PC-9 (cell line): Measurements from ENCODE around the gene IQSEC1. TPM values are rescaled to one million over a fixed set of nuclear protein-coding genes. Genes with fewer than 3 reads are reported as not detected.

Experiments
- BruUV-seq: library from RNA; stranded (reverse); fragments of 400-500 nt; replicated peaks from 2 replicates; lab custom pipeline; 2021; lab: Mats Ljungman, UMichigan
- CTCF ChIA-PET: fragments of 300-600 bp; sonication (Branson Sonifier 250); formaldehyde crosslinking; loops from one replicate; lab custom pipeline; 2022; ENCODE audit warnings: antibody characterized with exemption; lab: Charles Lee
- POLR2A ChIA-PET: fragments of 300-600 bp; sonication (Branson Sonifier 250); formaldehyde crosslinking; loops from one replicate; lab custom pipeline; 2022; ENCODE audit warnings: antibody characterized with exemption; ENCODE audit not compliant: unreplicated experiment; lab: Charles Lee
- DNase-seq, 2 experiments: peaks; one replicate each; pipeline versions ENCODE4 v3.0.0 to v3.0.0-alpha.2; 2015 to 2022; ENCODE audit warnings: mixed read lengths in 1 of 2
- H2AFZ ChIP-seq: fragments of 200-600 bp; sonication (generic); 2 replicates; pipeline ENCODE4 v1.8.1; 2017; ENCODE audit warnings: antibody characterized with exemption
- H3F3A ChIP-seq: fragments of 200-600 bp; sonication (generic); 2 replicates; pipeline ENCODE4 v1.8.1; 2017; ENCODE audit warnings: antibody characterized with exemption, mild to moderate bottlenecking, low read depth; ENCODE audit not compliant: insufficient read depth
- H3K27ac ChIP-seq: fragments of 200-600 bp; sonication (generic); 2 replicates; pipeline ENCODE4 v1.6.1; 2016; ENCODE audit warnings: mixed run types
- H3K27me3 ChIP-seq: fragments of 200-600 bp; sonication (generic); 2 replicates; pipeline ENCODE4 v1.6.1; 2016; ENCODE audit warnings: low read depth, mixed run types; ENCODE audit not compliant: insufficient read depth
- H3K36me3 ChIP-seq: fragments of 200-600 bp; sonication (generic); 2 replicates; pipeline ENCODE4 v1.6.1; 2016; ENCODE audit warnings: low read depth, mixed run types
- H3K4me1 ChIP-seq: fragments of 200-600 bp; sonication (generic); replicated peaks from 2 replicates; pipeline ENCODE4 v1.6.1; 2016; ENCODE audit warnings: mixed run types; ENCODE audit not compliant: insufficient read depth
- H3K4me2 ChIP-seq: fragments of 200-600 bp; sonication (generic); 2 replicates; pipeline ENCODE4 v1.6.1; 2017; ENCODE audit warnings: mixed run types
- H3K4me3 ChIP-seq: fragments of 200-600 bp; sonication (generic); 2 replicates; pipeline ENCODE4 v1.6.1; 2016; ENCODE audit warnings: mixed run types
- H3K79me2 ChIP-seq: fragments of 200-600 bp; sonication (generic); 2 replicates; pipeline ENCODE4 v1.6.1; 2017; ENCODE audit warnings: low read depth, mixed run types
- H3K9me2 ChIP-seq: fragments of 200-600 bp; sonication (generic); 2 replicates; pipeline ENCODE4 v1.8.1; 2017; ENCODE audit warnings: mild to moderate bottlenecking; ENCODE audit not compliant: insufficient read depth
- H3K9me3 ChIP-seq: fragments of 200-600 bp; sonication (generic); 2 replicates; pipeline ENCODE4 v1.8.1; 2016; ENCODE audit warnings: low read depth; ENCODE audit not compliant: insufficient read depth
- H4K20me1 ChIP-seq: fragments of 200-600 bp; sonication (generic); 2 replicates; pipeline ENCODE4 v1.8.1; 2017; ENCODE audit not compliant: insufficient read depth
- EZH2 ChIP-seq: fragments of 200-600 bp; sonication (generic); IDR thresholded peaks from 2 replicates; pipeline ENCODE4 v1.8.0; 2017; ENCODE audit warnings: antibody characterized with exemption, low read depth
- intact Hi-C: fragments of 100-400 bp; cut with micrococcal nuclease; formaldehyde crosslinking; loops from one replicate; pipeline ENCODE4 v1.10.0; 2022; ENCODE audit not compliant: unreplicated experiment
- total RNA-seq: library from RNA; stranded (reverse); gene quantifications from 2 replicates; pipeline ENCODE4 v1.2.3, GENCODE V29; 2021
- TF ChIP-seq, protein P1 (sequence below): fragments of 200-600 bp; sonication (generic); conservative IDR thresholded peaks from 2 replicates; pipeline ENCODE4 v1.6.1; 2017; ENCODE audit warnings: mixed run types, antibody characterized with exemption, mild to moderate bottlenecking, moderate library complexity

IQSEC1 gene
- total RNA-seq, 1 experiment from 2014 or later: 30.7 TPM

- no peaks in the 10 kb centered on the region for H3K79me2 ChIP-seq
- H3K36me3 ChIP-seq: no peaks in the 10 kb centered on the region
- no peaks in the 10 kb centered on the region for H3K9me3 ChIP-seq
- POLR2A ChIA-PET: no interaction called here
- no peak for DNase-seq
- H2AFZ ChIP-seq: no peak overlapping the region
- peaks cover 4% of the 10 kb centered on the region; the same call in 1 of the 2 replicates for H4K20me1 ChIP-seq
- H3F3A ChIP-seq: peaks cover 3% of the 10 kb centered on the region; the same call in 1 of the 2 replicates
- no peaks in the 10 kb centered on the region for H3K9me2 ChIP-seq
- no TSS peak for BruUV-seq
- no peak overlapping the region for H3K27ac ChIP-seq
- CTCF ChIA-PET: interaction anchor here (0.7 kb wide), 1 partner anchor 85 kb away, joined by 3 read pairs; no protein-coding TSS in a partner anchor
- no peak overlapping the region for H3K4me2 ChIP-seq
- no peak overlapping the region for H3K4me3 ChIP-seq
- no peak for TF ChIP-seq EZH2
- TF ChIP-seq, protein P1, sequence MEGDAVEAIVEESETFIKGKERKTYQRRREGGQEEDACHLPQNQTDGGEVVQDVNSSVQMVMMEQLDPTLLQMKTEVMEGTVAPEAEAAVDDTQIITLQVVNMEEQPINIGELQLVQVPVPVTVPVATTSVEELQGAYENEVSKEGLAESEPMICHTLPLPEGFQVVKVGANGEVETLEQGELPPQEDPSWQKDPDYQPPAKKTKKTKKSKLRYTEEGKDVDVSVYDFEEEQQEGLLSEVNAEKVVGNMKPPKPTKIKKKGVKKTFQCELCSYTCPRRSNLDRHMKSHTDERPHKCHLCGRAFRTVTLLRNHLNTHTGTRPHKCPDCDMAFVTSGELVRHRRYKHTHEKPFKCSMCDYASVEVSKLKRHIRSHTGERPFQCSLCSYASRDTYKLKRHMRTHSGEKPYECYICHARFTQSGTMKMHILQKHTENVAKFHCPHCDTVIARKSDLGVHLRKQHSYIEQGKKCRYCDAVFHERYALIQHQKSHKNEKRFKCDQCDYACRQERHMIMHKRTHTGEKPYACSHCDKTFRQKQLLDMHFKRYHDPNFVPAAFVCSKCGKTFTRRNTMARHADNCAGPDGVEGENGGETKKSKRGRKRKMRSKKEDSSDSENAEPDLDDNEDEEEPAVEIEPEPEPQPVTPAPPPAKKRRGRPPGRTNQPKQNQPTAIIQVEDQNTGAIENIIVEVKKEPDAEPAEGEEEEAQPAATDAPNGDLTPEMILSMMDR: no peak
- no peaks in the 10 kb centered on the region for H3K27me3 ChIP-seq
- no peaks in the 10 kb centered on the region for H3K4me1 ChIP-seq
- intact Hi-C loops: no loop called here
These were observed 171.6 kb downstream of the IQSEC1 start for GRCh38 chr3:12901623-12902045.

GRCh38 chr3:12900885-12901411, 172.3 kb downstream of the IQSEC1 start:
- no peak overlapping the region for H3K4me3 ChIP-seq
- BruUV-seq: no TSS peak
- H3F3A ChIP-seq: peaks cover 5% of the 10 kb centered on the region; the same call in 1 of the 2 replicates
- H3K9me3 ChIP-seq: no peaks in the 10 kb centered on the region
- TF ChIP-seq EZH2: no peak
- TF ChIP-seq, protein P1: no peak
- H3K27me3 ChIP-seq: no peaks in the 10 kb centered on the region
- H3K36me3 ChIP-seq: no peaks in the 10 kb centered on the region
- H2AFZ ChIP-seq: no peak overlapping the region
- DNase-seq: no peak
- peaks cover 4% of the 10 kb centered on the region; the same call in 1 of the 2 replicates for H4K20me1 ChIP-seq
- ChIA-PET POLR2A (no interaction called here), CTCF (no interaction called here)
- no peak overlapping the region for H3K27ac ChIP-seq
- no peaks in the 10 kb centered on the region for H3K79me2 ChIP-seq
- no peaks in the 10 kb centered on the region for H3K9me2 ChIP-seq
- H3K4me2 ChIP-seq: no peak overlapping the region
- intact Hi-C loops: no loop called here
- H3K4me1 ChIP-seq: no peaks in the 10 kb centered on the region

DNA sequence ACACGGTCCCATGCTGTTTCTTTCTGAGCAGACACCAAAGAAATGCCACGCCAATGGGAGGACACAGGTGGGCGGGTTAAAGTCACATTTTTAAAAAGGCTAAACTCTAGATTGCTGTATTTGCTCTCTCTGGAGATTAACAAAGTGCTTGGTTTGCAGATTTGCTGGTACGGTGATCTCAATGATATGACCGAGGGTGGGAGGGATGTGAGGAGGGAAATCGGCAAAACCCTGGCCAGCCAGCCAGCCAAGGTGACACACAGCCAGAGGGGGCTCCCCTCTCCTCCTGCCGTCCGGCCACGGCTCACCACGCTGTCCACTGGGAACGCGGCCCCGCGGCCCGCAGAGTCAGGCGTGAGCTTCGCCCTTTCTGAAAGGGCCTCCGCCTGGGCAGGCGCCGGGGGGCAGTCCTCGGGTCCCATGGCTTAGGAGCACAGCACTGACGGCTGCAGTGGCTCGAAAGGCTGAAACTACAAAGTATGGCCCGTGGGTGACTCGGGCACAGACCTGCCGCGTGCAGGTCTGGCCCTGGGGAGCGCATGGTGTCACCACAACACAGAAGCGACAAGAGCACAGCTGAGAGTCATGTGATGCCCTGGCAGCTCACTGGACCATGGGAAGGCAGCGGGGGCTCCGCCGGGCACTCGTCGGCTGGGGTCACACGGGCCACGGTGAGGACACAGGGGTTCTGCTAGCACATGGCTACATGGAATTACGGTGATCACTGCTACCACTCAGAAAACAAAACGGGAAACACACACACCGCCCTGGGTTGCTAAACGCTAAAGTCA, 174.1 kb downstream of the IQSEC1 start:
- POLR2A ChIA-PET: no interaction called here
- no peaks in the 10 kb centered on the region for H3K79me2 ChIP-seq
- H3K4me1 ChIP-seq: no peaks in the 10 kb centered on the region
- no TSS peak for BruUV-seq
- H3F3A ChIP-seq: peaks cover 5% of the 10 kb centered on the region; the same call in 1 of the 2 replicates
- no peak overlapping the region for H3K4me3 ChIP-seq
- no peak overlapping the region for H3K27ac ChIP-seq
- TF ChIP-seq EZH2: no peak
- TF ChIP-seq, protein P1: no peak
- H4K20me1 ChIP-seq: peaks cover under 1% of the 10 kb centered on the region; the same call in 1 of the 2 replicates
- intact Hi-C loops: loop anchor here (10.0 kb wide), 2 partner anchors 96 to 1514 kb away; no protein-coding TSS in a partner anchor
- DNase-seq: no peak
- no peak overlapping the region for H3K4me2 ChIP-seq
- no peaks in the 10 kb centered on the region for H3K9me2 ChIP-seq
- no peak overlapping the region for H2AFZ ChIP-seq
- no peaks in the 10 kb centered on the region for H3K27me3 ChIP-seq
- CTCF ChIA-PET: no interaction called here
- no peaks in the 10 kb centered on the region for H3K9me3 ChIP-seq
- no peaks in the 10 kb centered on the region for H3K36me3 ChIP-seq
